GM21723 (cell line): Measurements from ENCODE around the gene MRNIP.
"Not testable (repeated sequence)": the region's sequence is repeated elsewhere in the genome, so short reads cannot be mapped to it uniquely, and the experiment has no call there.

Source experiments
- ATAC-seq: cut with Tn5 transposase; IDR thresholded peaks from one replicate; pipeline ENCODE4 v1.9.1; 2021; ENCODE audit warnings: mild to moderate bottlenecking, moderate library complexity; ENCODE audit not compliant: unreplicated experiment

MRNIP gene

GRCh38 chr5:179840766-179841165 is 17.9 kb downstream of the MRNIP start:
- ATAC-seq = no peak

- no peak for ATAC-seq
Measured at GRCh38 chr5:179840321-179840720, 18.3 kb downstream of the MRNIP start.

GRCh38 chr5:179839328-179840256 is 19.0 kb downstream of the MRNIP start:
- no peak for ATAC-seq

GRCh38 chr5:179837076-179838011 is 21.3 kb downstream of the MRNIP start:
- ATAC-seq = no peak

- ATAC-seq = no peak
Measured at GRCh38 chr5:179836225-179837019, 22.2 kb downstream of the MRNIP start.

- not testable (repeated sequence) for ATAC-seq
Measured at GRCh38 chr5:179834871-179835270, 23.7 kb downstream of the MRNIP start.

GRCh38 chr5:179834120-179834519 is 24.5 kb downstream of the MRNIP start:
- no peak for ATAC-seq

GRCh38 chr5:179833709-179834070 is 24.9 kb downstream of the MRNIP start:
- no peak for ATAC-seq

- no peak for ATAC-seq
Measured at GRCh38 chr5:179833056-179833708, 25.4 kb downstream of the MRNIP start.

- ATAC-seq = no peak
Measured at GRCh38 chr5:179832039-179832745, 26.4 kb downstream of the MRNIP start.

- ATAC-seq = no peak
Measured at GRCh38 chr5:179830818-179831468, 27.7 kb downstream of the MRNIP start.

- no peak for ATAC-seq
Measured at GRCh38 chr5:179829732-179830435, 28.7 kb downstream of the MRNIP start.

- ATAC-seq = no peak
Measured at GRCh38 chr5:179828756-179829421, 29.7 kb downstream of the MRNIP start.

- ATAC-seq = no peak
Measured at GRCh38 chr5:179827680-179828079, 30.9 kb downstream of the MRNIP start.

- no peak for ATAC-seq
Measured at GRCh38 chr5:179825655-179826182, 32.9 kb downstream of the MRNIP start.

- no peak for ATAC-seq
Measured at GRCh38 chr5:179824745-179825112, 33.9 kb downstream of the MRNIP start.

- ATAC-seq = no peak
Measured at GRCh38 chr5:179823937-179824744, 34.5 kb downstream of the MRNIP start.
